ENCODE measurements around the gene ENC1.

The ENC1 gene

GRCh38 chr5:74603376-74603775 lies 37.2 kb downstream of the ENC1 start:
- no peak for DNase-seq

GRCh38 chr5:74599148-74599547 lies 41.4 kb downstream of the ENC1 start:
- no peak for DNase-seq

GRCh38 chr5:74598731-74599130 lies 41.8 kb downstream of the ENC1 start:
- no peak for DNase-seq

GRCh38 chr5:74596927-74597326 lies 43.6 kb downstream of the ENC1 start:
- DNase-seq, result no peak

- no peak for DNase-seq
Measured at GRCh38 chr5:74595143-74595925, 45.2 kb downstream of the ENC1 start.

GRCh38 chr5:74594137-74595040 lies 46.1 kb downstream of the ENC1 start:
- no peak for DNase-seq

- no peak for DNase-seq
Measured at GRCh38 chr5:74589204-74590056, 51.1 kb downstream of the ENC1 start.

GRCh38 chr5:74588415-74588814 lies 52.1 kb downstream of the ENC1 start:
- DNase-seq, result no peak

- DNase-seq, result no peak
Measured at GRCh38 chr5:74587890-74588289, 52.6 kb downstream of the ENC1 start.

- DNase-seq, result no peak
Measured at GRCh38 chr5:74587300-74587699, 53.2 kb downstream of the ENC1 start.

- no peak for DNase-seq
Measured at GRCh38 chr5:74586856-74587255, 53.7 kb downstream of the ENC1 start.

- no peak for DNase-seq
Measured at GRCh38 chr5:74582853-74583252, 57.7 kb downstream of the ENC1 start.

- no peak for DNase-seq
Measured at GRCh38 chr5:74581988-74582365, 58.6 kb downstream of the ENC1 start.

GRCh38 chr5:74580729-74581109 lies 59.8 kb downstream of the ENC1 start:
- DNase-seq, result no peak

- DNase-seq, result peak; percentile 46
Measured at GRCh38 chr5:74579215-74579614, 61.3 kb downstream of the ENC1 start.

- DNase-seq, result no peak
Measured at GRCh38 chr5:74578356-74579044, 62.0 kb downstream of the ENC1 start.

Measured in femur (tissue), 1 donor.